ENCODE data around the gene SH3BP5.

DNA sequence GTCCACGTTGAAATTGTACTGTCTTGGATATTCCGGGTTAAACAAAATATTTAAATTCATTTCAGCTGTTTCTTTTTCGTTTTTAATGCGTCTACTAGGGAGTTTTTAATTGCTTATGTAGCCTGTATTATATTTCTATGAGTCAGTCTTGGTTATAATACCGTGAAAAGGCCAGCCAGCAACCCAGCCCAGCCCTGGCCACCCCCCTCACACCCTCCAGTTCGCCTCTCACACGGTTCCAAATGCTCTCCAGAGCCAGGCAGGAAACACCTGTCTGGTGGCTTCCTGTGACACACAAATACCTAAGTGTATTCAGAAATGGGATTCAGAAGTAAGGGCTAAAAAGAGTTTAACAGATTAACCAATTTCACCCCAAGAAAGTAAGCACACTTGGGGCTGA is 4.4 kb downstream of the SH3BP5 start:
- TF ChIP-seq, protein P1, sequence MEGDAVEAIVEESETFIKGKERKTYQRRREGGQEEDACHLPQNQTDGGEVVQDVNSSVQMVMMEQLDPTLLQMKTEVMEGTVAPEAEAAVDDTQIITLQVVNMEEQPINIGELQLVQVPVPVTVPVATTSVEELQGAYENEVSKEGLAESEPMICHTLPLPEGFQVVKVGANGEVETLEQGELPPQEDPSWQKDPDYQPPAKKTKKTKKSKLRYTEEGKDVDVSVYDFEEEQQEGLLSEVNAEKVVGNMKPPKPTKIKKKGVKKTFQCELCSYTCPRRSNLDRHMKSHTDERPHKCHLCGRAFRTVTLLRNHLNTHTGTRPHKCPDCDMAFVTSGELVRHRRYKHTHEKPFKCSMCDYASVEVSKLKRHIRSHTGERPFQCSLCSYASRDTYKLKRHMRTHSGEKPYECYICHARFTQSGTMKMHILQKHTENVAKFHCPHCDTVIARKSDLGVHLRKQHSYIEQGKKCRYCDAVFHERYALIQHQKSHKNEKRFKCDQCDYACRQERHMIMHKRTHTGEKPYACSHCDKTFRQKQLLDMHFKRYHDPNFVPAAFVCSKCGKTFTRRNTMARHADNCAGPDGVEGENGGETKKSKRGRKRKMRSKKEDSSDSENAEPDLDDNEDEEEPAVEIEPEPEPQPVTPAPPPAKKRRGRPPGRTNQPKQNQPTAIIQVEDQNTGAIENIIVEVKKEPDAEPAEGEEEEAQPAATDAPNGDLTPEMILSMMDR (conservative IDR thresholded peaks at IDR 0.05) = no peak
- TF ChIP-seq EZH2 (IDR thresholded peaks at IDR 0.05; ENCODE audit: low read depth) = no peak
